Germinal center (tissue), 1 donor: ENCODE measurements around the gene NINJ2.
A peak's percentile ranks its signal among the peaks of the same experiment; 100 is the strongest.

Experiments
- DNase-seq: peaks from one replicate; pipeline ENCODE4 v3.0.0; 2012; ENCODE audit warnings: mixed read lengths, low spot score

The NINJ2 gene

DNA sequence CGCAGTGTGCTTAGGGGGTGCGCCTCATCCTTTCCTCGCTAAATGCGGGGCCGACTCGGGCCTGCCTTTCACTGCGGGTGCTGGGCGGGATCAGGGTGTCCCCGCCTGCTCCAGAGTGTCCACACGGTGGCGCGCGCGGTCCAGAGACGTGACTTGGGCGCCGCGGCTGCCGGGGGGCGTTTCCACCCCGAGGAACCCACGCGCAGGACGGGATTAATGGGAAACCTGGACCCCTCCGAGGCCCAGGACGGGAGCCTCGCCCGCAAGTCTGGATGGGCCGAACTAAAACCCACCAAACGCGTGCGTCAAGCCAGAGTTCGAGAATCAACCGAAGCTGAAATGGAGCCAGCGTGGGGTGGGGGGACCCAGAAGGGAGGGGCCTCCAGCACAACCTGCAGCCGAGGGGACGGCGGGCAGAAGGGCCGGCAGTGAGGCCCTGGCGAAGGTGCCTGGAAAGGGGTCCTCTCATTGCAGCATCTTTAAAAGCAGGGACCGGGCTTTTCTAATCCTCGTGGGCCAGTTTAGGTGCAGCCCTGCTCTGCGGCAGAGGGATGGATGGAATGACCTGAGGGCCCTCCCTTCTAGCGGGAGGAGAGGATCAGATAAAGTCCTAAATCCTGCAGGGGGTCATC is 93.3 kb downstream of the NINJ2 start:
- peak; percentile 93 for DNase-seq

GRCh38 chr12:569091-569676 is 94.1 kb downstream of the NINJ2 start:
- no peak for DNase-seq

- DNase-seq, result no peak
Observed at GRCh38 chr12:568486-568885, 94.8 kb downstream of the NINJ2 start.

DNA sequence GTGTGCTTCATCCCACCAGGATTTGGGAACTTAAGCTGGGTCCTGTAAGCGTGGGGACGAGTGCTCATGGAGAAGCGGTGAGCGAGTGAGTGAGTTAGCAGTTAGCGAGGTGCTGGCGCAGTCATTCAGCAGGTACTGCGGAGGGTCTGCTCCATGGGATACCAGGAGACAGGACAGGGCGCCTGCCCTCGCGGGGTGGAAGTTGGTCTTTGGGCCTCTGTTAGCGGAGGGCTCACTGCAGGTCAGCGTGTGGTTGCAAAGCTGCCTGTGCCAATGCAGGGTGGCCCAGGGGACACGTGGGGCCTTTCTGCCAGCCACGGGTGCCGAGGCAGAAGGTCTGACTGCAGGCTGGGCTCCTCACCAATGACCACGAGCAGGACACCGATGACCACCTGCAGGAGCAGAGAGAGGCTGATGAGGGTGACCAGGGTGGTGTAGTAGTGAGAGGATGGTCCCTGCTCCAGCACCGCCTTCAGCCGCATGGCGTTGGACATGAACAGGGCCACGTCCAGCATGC is 97.6 kb downstream of the NINJ2 start:
- no peak for DNase-seq

GRCh38 chr12:565161-565560 is 98.1 kb downstream of the NINJ2 start:
- no peak for DNase-seq

GRCh38 chr12:563787-564298 is 99.4 kb downstream of the NINJ2 start:
- DNase-seq, result no peak

DNA sequence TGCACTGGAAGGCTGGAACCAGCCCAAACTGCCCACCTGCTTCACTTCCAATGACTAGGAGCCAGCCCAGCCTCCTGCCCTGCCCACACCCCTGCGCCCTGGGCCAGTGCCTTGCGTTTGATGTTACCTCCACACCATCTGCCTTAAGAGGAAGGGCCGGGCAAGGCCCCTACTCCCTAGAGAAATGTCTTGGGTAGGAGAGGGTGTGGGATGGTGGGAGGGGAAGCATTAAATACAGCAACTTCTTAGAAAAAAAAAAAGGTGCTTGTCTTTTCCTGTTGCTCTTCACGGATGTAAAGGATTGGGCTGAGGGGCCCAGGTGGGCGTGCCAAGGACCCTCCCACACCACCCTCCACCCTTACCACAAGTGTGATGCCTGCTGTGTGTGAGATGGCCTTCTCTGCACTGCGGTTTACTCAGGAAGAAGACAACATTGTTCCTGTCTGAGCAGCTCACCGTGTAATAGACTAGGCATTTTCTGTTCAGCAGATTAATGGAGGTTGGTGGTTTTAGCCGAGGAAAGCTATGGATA is 99.9 kb downstream of the NINJ2 start:
- DNase-seq, result no peak

GRCh38 chr12:562634-563033 is 100.6 kb downstream of the NINJ2 start:
- no peak for DNase-seq

- DNase-seq, result no peak
Observed at GRCh38 chr12:561908-562593, 101.2 kb downstream of the NINJ2 start.

- no peak for DNase-seq
Observed at GRCh38 chr12:561391-561705, 101.9 kb downstream of the NINJ2 start.

DNA sequence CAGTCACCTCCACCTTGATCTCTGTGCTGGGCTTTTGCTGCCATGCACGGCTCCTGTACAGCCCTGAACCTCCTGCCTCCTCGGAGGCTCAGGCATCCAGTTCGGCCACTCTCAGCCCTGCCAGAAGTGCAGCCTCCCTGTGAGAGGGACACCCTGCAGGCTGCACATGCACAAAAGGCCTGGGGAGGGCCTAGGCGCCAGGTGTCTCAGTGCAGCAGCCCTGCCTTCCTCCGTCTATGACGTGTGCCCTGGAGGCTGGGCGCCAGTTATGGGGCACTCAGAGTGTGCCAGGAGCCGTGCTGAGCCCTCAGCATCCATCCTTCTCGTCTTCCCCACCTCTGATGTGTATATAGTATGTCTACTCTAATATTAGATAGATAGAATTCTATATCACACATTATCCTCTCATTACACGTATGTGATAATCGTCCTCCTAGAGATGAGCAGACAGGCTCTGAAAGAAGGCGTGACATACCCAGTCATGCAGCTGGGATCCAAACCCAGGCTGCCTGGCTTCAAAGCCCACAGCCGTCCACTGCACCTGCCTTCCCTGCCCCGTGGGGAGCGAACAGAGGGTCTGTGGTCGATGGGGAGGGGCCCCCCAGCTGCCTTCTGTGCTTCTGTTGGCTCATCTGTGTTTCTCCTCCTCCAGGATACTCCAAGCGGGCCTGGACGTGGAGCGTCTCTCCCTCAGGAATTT is 102.4 kb downstream of the NINJ2 start:
- DNase-seq, result no peak

GRCh38 chr12:559906-560455 is 103.3 kb downstream of the NINJ2 start:
- no peak for DNase-seq

DNA sequence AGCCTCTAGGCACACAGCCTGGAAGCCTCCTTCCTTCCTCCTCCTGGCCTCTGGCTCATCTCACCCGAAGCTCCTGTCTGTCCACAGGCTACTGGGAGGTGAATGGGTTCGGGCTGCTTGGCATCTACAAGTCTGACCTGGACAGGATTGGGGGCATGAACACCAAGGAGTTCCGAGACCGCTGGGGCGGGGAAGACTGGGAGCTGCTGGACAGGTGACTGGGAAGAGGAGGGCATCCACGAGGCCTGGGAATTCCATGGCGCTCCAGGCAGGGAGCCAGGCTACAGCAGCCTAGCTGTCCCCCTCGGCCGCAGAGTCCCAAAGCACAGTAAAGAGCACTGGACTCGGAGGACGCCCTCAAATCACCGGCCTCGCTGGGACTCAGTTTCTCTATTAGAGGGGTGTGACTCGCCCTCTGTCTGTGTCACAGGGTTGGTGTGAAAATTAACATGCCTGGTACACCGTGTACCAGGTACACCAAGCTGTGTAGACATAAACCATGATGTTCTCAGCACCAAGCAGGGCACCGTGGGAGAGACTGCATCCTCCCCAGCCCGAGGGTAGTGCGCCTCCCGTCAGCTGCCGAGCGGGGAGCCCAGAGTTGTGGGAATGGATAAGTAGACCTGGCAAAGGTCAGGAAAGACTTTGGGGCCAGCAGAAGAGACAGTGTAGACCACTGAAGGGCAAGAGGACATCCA is 103.9 kb downstream of the NINJ2 start:
- no peak for DNase-seq

- no peak for DNase-seq
Observed at GRCh38 chr12:558580-558979, 104.7 kb downstream of the NINJ2 start.

DNA sequence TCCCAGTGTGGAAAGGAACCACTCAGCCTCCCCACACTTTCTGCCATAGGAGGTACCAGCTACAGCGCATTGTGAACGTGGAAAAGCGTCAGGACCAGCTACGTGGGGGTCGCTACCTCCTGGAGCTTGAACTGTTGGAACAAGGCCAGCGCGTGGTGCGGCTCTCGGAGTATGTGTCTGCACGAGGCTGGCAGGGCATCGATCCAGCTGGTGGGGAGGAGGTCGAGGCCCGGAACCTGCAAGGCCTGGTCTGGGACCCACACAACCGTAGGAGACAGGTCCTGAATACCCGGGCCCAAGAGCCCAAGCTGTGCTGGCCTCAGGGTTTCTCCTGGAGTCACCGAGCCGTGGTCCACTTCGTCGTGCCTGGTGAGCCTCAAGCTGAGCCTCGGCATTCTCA is 106.7 kb downstream of the NINJ2 start:
- no peak for DNase-seq

DNA sequence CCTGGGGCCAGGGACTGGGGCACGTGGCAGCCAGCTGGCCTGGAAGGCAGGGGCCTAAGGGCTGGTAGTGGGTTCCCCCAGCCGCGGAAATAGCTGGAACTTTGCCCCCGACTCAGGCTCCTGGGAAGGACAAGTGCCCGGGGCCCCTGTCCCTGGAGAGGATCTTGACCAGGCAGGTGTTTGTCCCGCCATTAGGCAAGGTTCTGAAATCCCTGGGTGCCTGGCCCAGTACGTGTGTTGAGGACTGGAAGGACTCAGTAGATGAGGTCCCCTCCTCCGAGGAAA is 109.3 kb downstream of the NINJ2 start:
- DNase-seq, result no peak

- no peak for DNase-seq
Observed at GRCh38 chr12:553216-554000, 109.8 kb downstream of the NINJ2 start.

GRCh38 chr12:552466-552865 is 110.8 kb downstream of the NINJ2 start:
- no peak for DNase-seq

- no peak for DNase-seq
Observed at GRCh38 chr12:550473-551260, 112.6 kb downstream of the NINJ2 start.

DNA sequence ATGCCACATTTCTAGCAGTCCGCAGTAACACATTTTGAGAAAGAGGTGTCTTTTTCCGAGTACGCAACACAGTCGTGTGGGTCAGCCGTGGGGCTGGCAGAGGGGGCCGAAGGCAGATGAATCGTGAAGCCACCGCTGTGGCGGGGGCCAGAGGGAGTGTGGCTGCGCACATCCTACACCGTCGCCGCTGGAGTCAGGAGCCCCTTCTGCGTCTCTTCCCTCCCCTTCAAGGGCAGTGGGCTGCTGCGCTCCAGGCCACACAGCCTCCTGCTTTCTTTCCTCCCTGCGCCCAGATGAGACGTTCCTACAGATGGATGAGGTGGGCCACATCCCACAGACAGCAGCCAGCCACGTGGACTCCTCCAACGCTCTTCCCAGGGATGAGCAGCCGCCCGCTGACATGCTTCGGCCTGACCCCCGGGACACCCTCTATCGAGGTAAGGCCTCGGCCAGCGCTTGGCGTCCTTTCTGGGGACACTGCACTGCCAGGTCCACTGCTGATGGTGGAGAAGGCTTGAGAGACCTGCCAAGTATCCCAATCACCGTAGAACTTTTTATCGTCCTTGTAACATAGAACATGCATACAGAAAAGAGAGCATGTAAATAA is 113.7 kb downstream of the NINJ2 start:
- no peak for DNase-seq
